Effector CD8-positive, alpha-beta T cell (primary cell): ENCODE measurements around the gene PDLIM5.
"Not testable (repeated sequence)": the region's sequence is repeated elsewhere in the genome, so short reads cannot be mapped to it uniquely, and the experiment has no call there.

ENCODE experiments used
- DNase-seq: peaks from one replicate; lab custom pipeline; 2025; lab: John Stamatoyannopoulos, UW

The PDLIM5 gene

GRCh38 chr4:94650134-94650495 lies 198.4 kb downstream of the PDLIM5 start:
- no peak for DNase-seq

- DNase-seq, result no peak
These were observed 198.9 kb downstream of the PDLIM5 start for GRCh38 chr4:94650690-94651089.

GRCh38 chr4:94653095-94653649 lies 201.4 kb downstream of the PDLIM5 start:
- no peak for DNase-seq

GRCh38 chr4:94653984-94654609 lies 202.4 kb downstream of the PDLIM5 start:
- DNase-seq, result no peak

GRCh38 chr4:94654714-94655113 lies 203.0 kb downstream of the PDLIM5 start:
- DNase-seq, result no peak

GRCh38 chr4:94660614-94661013 lies 208.9 kb downstream of the PDLIM5 start:
- no peak for DNase-seq

- not testable (repeated sequence) for DNase-seq
These were observed 213.3 kb downstream of the PDLIM5 start for GRCh38 chr4:94665021-94665420.

GRCh38 chr4:94665500-94666404 lies 214.0 kb downstream of the PDLIM5 start:
- DNase-seq, result no peak

GRCh38 chr4:94668724-94669123 lies 217.0 kb downstream of the PDLIM5 start:
- no peak for DNase-seq

GRCh38 chr4:94669672-94670664 lies 218.2 kb downstream of the PDLIM5 start:
- no peak for DNase-seq

GRCh38 chr4:94671113-94671512 lies 219.4 kb downstream of the PDLIM5 start:
- DNase-seq, result no peak

- DNase-seq, result no peak
These were observed 222.2 kb downstream of the PDLIM5 start for GRCh38 chr4:94673961-94674360.

GRCh38 chr4:94676970-94677369 lies 225.2 kb downstream of the PDLIM5 start:
- no peak for DNase-seq

- DNase-seq, result no peak
These were observed 227.2 kb downstream of the PDLIM5 start for GRCh38 chr4:94678896-94679295.

- no peak for DNase-seq
These were observed 228.6 kb downstream of the PDLIM5 start for GRCh38 chr4:94680176-94680862.

GRCh38 chr4:94686086-94686485 lies 234.3 kb downstream of the PDLIM5 start:
- DNase-seq, result no peak

GRCh38 chr4:94689155-94689860 lies 237.6 kb downstream of the PDLIM5 start:
- no peak for DNase-seq

- DNase-seq, result no peak
These were observed 239.1 kb downstream of the PDLIM5 start for GRCh38 chr4:94690851-94691254.

GRCh38 chr4:94691552-94691951 lies 239.8 kb downstream of the PDLIM5 start:
- no peak for DNase-seq

GRCh38 chr4:94695384-94695783 lies 243.6 kb downstream of the PDLIM5 start:
- DNase-seq, result no peak

- DNase-seq, result no peak
These were observed 246.4 kb downstream of the PDLIM5 start for GRCh38 chr4:94698187-94698586.
